Esophagus muscularis mucosa (tissue), 3 donors: Measurements from ENCODE around the gene SLC30A10.

Experiments
- CTCF ChIP-seq, 3 experiments: fragments of 200-600 bp in 2 of 3; fragments of 450-650 bp in 1 of 3; sonication (generic) in 2 of 3; IDR thresholded peaks; one replicate each; pipeline ENCODE4 v1.5.1; 2017 to 2019; ENCODE audit warnings: antibody characterized with exemption in 3 of 3, mild to moderate bottlenecking in 2 of 3, moderate library complexity in 1 of 3
- POLR2A ChIP-seq: fragments of 450-650 bp; IDR thresholded peaks from one replicate; pipeline ENCODE4 v1.6.1; 2017; ENCODE audit warnings: antibody characterized with exemption, moderate library complexity, mild to moderate bottlenecking, low read depth

GRCh38 chr1:219952361-219952760 is 24.0 kb upstream of the SLC30A10 start:
- TF ChIP-seq CTCF (IDR thresholded peaks at IDR 0.05) = no peak
- no peak for TF ChIP-seq POLR2A
